HG03558 (cell line): ENCODE results near the gene DPH5.
"Not testable (repeated sequence)": the region's sequence is repeated elsewhere in the genome, so short reads cannot be mapped to it uniquely, and the experiment has no call there.

Experiments
- ATAC-seq: cut with Tn5 transposase; IDR thresholded peaks from one replicate; pipeline ENCODE4 v1.9.1; 2021; ENCODE audit warnings: moderate number of reproducible peaks; ENCODE audit not compliant: unreplicated experiment; ENCODE audit errors: extremely low read depth

DPH5 gene

GRCh38 chr1:100948721-100949405 lies 76.7 kb downstream of the DPH5 start:
- ATAC-seq = not testable (repeated sequence)

- not testable (repeated sequence) for ATAC-seq
These were observed 77.8 kb downstream of the DPH5 start for GRCh38 chr1:100947816-100948215.

- ATAC-seq = not testable (repeated sequence)
These were observed 79.5 kb downstream of the DPH5 start for GRCh38 chr1:100946064-100946463.

- ATAC-seq = no peak
These were observed 82.1 kb downstream of the DPH5 start for GRCh38 chr1:100943533-100943932.

- ATAC-seq = no peak
These were observed 83.1 kb downstream of the DPH5 start for GRCh38 chr1:100942304-100943046.

GRCh38 chr1:100941580-100942216 lies 83.9 kb downstream of the DPH5 start:
- no peak for ATAC-seq

- ATAC-seq = no peak
These were observed 84.5 kb downstream of the DPH5 start for GRCh38 chr1:100941098-100941527.
